ENCODE measurements around the gene ZDHHC14.

Gene ZDHHC14

GRCh38 chr6:157628463-157628862 is 247.5 kb downstream of the ZDHHC14 start:
- no peaks in the 10 kb centered on the region for H3K9me3 Mint-ChIP-seq
- DNase-seq (ENCODE audit: low spot score), result no peak
- no peaks in the 10 kb centered on the region for H3K4me1 Mint-ChIP-seq (ENCODE audit: low read depth)
- H3K4me3 Mint-ChIP-seq, result no peak overlapping the region
- no peaks in the 10 kb centered on the region for H3K36me3 Mint-ChIP-seq (ENCODE audit: low read depth)
- H3K27ac Mint-ChIP-seq, result no peak overlapping the region
- H3K27me3 Mint-ChIP-seq (ENCODE audit: low read depth), result peaks cover 7% of the 10 kb centered on the region

- Mint-ChIP-seq H3K9me3 (no peaks in the 10 kb centered on the region), H3K27me3 (ENCODE audit: low read depth) (peaks cover 7% of the 10 kb centered on the region), H3K36me3 (ENCODE audit: low read depth) (no peaks in the 10 kb centered on the region), H3K4me1 (ENCODE audit: low read depth) (no peaks in the 10 kb centered on the region), H3K4me3 (no peak overlapping the region), H3K27ac (no peak overlapping the region)
- no peak for DNase-seq (ENCODE audit: low spot score)
Measured at GRCh38 chr6:157629220-157629619, 248.2 kb downstream of the ZDHHC14 start.

DNA sequence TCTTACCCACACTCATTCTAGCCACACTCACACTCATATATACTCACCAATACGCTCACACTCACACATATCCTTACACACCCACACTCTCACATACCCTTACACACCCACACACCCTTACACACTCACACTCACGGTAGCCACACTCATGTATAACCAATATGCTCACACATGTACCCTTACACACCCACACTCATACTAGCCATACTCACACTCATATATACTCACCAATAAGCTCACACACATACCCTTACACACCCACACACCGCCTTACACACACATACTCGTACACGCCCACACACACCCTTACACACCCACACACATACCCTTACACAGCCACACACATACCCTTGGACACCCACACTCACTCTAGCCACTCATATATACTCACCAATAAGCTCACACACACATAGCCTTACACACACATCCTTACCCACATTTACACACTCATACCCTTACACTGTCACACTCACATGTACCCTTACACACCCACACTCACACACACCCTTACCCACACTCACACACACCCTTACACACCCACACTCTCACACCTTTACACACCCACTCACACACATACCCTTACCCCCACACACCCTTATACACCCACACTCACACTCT is 249.6 kb downstream of the ZDHHC14 start:
- H3K36me3 Mint-ChIP-seq (ENCODE audit: low read depth), result no peaks in the 10 kb centered on the region
- peaks cover 4% of the 10 kb centered on the region for H3K27me3 Mint-ChIP-seq (ENCODE audit: low read depth)
- H3K4me3 Mint-ChIP-seq, result no peak overlapping the region
- no peaks in the 10 kb centered on the region for H3K4me1 Mint-ChIP-seq (ENCODE audit: low read depth)
- DNase-seq (ENCODE audit: low spot score), result no peak
- H3K27ac Mint-ChIP-seq, result no peak overlapping the region
- no peaks in the 10 kb centered on the region for H3K9me3 Mint-ChIP-seq

DNA sequence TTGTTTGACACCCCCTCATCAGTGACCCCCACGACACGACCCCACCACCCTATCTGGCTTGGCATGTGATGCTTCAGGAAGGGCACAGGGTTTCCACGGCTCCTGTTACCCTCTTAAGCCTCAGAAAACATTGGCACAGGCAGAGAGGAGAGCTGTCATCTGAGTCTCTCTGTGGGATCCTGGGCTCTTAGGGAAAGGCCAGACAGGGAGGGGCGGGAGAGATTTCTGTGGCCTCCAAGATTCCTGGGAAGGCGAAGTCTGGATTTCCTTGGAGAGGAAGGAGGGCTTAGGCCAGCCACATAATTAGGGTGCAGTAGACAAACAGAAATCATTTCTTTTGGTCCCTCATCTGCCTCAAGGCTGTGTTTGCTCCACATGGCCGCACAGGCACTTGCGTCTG is 250.4 kb downstream of the ZDHHC14 start:
- no peaks in the 10 kb centered on the region for H3K36me3 Mint-ChIP-seq (ENCODE audit: low read depth)
- H3K9me3 Mint-ChIP-seq, result no peaks in the 10 kb centered on the region
- H3K4me3 Mint-ChIP-seq, result no peak overlapping the region
- no peak overlapping the region for H3K27ac Mint-ChIP-seq
- H3K4me1 Mint-ChIP-seq (ENCODE audit: low read depth), result no peaks in the 10 kb centered on the region
- DNase-seq (ENCODE audit: low spot score), result no peak
- peaks cover 4% of the 10 kb centered on the region for H3K27me3 Mint-ChIP-seq (ENCODE audit: low read depth)

DNA sequence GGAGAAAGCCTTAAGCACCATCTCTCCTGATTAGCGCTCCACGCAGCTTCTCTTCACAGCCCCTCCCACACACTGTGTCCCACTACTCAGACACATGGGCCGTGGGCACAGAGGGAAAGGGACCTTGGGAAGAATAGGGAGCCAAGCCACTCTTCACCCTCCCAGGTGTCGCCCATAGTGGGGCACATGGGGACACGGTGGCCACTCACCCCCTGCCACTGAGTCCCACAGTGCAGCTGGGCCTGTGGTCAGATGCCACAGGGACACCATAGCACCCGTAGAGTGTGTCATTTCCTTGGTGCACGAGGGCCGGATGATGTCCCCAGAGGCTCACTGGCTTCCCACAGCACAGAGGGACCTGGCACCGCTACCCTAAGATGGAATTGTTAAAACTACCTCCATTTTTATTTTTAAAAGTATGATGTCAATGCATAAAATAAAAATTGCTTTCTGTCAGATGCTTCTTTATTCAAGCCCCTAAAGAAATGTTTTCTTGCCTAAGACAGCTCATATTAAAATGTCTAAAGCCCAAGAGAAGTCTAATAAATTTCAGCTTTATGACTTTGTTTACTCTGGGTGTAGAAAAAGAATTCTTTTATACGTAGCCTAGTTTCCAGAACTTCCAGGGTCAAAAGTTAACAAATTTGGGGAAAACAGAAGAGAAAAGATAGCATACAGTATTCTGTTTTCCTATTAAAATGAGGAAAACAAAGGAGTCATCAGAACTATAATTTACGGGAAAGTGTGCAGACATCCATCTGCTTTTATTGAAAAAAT is 251.0 kb downstream of the ZDHHC14 start:
- DNase-seq (ENCODE audit: low spot score), result no peak
- Mint-ChIP-seq H3K36me3 (ENCODE audit: low read depth) (no peaks in the 10 kb centered on the region), H3K27ac (no peak overlapping the region), H3K4me3 (no peak overlapping the region), H3K9me3 (no peaks in the 10 kb centered on the region), H3K27me3 (ENCODE audit: low read depth) (peaks cover 2% of the 10 kb centered on the region), H3K4me1 (ENCODE audit: low read depth) (no peaks in the 10 kb centered on the region)

DNA sequence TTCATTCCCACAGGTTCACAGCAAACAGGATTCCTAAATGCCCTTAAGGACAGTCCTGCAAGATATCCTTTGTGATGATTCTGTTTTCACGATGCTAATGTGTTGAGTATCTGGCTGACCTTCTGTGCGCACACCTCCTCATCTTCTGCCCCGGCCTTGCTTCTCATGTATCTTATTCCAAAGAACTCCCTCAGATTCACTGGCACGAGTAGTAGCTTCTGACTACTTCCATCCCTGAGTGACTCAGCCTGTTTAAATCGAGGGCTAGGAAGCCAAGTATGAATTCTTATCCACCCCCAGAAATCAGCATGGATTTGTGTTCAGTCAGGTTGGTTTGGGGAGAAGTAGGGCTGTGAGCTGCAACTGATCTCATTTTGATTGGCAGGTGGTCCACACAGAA is 251.8 kb downstream of the ZDHHC14 start:
- no peak overlapping the region for H3K4me3 Mint-ChIP-seq
- H3K27me3 Mint-ChIP-seq (ENCODE audit: low read depth), result no peaks in the 10 kb centered on the region
- no peak overlapping the region for H3K27ac Mint-ChIP-seq
- no peaks in the 10 kb centered on the region for H3K36me3 Mint-ChIP-seq (ENCODE audit: low read depth)
- no peak for DNase-seq (ENCODE audit: low spot score)
- no peaks in the 10 kb centered on the region for H3K4me1 Mint-ChIP-seq (ENCODE audit: low read depth)
- H3K9me3 Mint-ChIP-seq, result no peaks in the 10 kb centered on the region

- Mint-ChIP-seq H3K9me3 (no peaks in the 10 kb centered on the region), H3K27me3 (ENCODE audit: low read depth) (peaks cover 7% of the 10 kb centered on the region), H3K36me3 (ENCODE audit: low read depth) (no peaks in the 10 kb centered on the region), H3K4me1 (ENCODE audit: low read depth) (no peaks in the 10 kb centered on the region), H3K4me3 (no peak overlapping the region), H3K27ac (no peak overlapping the region)
- no peak for DNase-seq (ENCODE audit: low spot score)
Measured at GRCh38 chr6:157634546-157634945, 253.6 kb downstream of the ZDHHC14 start.

GRCh38 chr6:157635388-157636244 is 254.6 kb downstream of the ZDHHC14 start:
- Mint-ChIP-seq H3K9me3 (no peaks in the 10 kb centered on the region), H3K27ac (no peak overlapping the region), H3K4me1 (ENCODE audit: low read depth) (peaks cover 3% of the 10 kb centered on the region), H3K4me3 (no peak overlapping the region), H3K36me3 (ENCODE audit: low read depth) (no peaks in the 10 kb centered on the region), H3K27me3 (ENCODE audit: low read depth) (peaks cover 8% of the 10 kb centered on the region)
- DNase-seq (ENCODE audit: low spot score), result no peak

DNA sequence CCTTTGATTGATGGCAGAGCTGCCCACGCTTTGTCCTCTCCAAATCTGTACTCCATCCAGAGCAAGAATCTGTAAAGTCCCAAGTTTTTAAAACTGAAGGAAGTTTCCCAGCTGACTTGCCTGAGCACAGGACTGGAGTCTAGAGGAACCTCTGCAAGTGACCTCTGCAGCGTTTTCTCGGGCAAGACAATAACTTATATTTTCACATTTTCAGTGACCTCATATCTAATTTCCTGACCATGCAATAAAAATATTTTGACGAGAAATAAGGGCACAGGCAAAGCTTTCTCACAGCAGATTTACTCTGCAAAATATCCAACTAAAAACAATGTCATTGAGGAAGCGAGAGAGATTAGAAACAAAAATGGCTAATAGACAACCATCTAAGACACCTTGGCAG is 256.5 kb downstream of the ZDHHC14 start:
- peaks cover 3% of the 10 kb centered on the region for H3K4me1 Mint-ChIP-seq (ENCODE audit: low read depth)
- H3K4me3 Mint-ChIP-seq, result no peak overlapping the region
- peaks cover 12% of the 10 kb centered on the region for H3K27me3 Mint-ChIP-seq (ENCODE audit: low read depth)
- no peaks in the 10 kb centered on the region for H3K36me3 Mint-ChIP-seq (ENCODE audit: low read depth)
- no peaks in the 10 kb centered on the region for H3K9me3 Mint-ChIP-seq
- H3K27ac Mint-ChIP-seq, result no peak overlapping the region
- DNase-seq (ENCODE audit: low spot score), result no peak

DNA sequence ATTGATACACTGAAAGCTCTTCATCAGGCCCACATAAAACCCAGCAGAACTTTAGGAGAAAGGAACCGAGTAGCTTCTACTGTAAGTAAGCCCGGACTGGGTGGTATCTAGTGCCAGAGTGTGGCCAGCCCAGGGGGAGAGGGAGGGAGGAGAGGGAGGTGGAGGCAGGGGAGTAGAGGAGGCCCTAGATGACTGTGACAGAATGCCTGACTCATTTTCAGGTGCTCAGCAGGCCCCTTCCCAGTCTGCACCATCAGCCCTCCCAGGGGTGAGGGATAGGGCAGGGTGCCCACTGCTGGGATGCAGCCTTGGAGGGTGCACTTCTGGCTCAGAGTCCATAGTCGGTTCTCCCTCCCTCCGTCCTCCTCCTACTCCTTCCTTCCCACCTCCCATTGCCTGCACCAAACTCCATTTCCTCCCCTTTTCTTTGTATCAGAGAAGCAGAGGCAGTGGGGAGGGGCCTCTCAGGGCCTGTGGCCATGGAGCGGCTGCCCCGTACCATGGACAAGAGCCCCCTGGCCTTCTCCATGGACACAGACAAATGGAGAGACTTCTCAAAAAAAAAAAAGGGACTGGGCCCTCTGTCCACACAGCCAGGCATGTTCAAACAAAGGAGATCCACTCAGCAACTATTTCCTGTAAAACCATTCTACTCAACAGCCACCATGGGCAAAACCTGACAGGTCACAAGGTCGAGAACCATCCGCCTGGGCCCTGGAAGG is 257.1 kb downstream of the ZDHHC14 start:
- H3K36me3 Mint-ChIP-seq (ENCODE audit: low read depth), result no peaks in the 10 kb centered on the region
- peaks cover 12% of the 10 kb centered on the region for H3K27me3 Mint-ChIP-seq (ENCODE audit: low read depth)
- no peaks in the 10 kb centered on the region for H3K9me3 Mint-ChIP-seq
- H3K27ac Mint-ChIP-seq, result no peak overlapping the region
- H3K4me3 Mint-ChIP-seq, result no peak overlapping the region
- no peak for DNase-seq (ENCODE audit: low spot score)
- H3K4me1 Mint-ChIP-seq (ENCODE audit: low read depth), result peaks cover 3% of the 10 kb centered on the region

DNA sequence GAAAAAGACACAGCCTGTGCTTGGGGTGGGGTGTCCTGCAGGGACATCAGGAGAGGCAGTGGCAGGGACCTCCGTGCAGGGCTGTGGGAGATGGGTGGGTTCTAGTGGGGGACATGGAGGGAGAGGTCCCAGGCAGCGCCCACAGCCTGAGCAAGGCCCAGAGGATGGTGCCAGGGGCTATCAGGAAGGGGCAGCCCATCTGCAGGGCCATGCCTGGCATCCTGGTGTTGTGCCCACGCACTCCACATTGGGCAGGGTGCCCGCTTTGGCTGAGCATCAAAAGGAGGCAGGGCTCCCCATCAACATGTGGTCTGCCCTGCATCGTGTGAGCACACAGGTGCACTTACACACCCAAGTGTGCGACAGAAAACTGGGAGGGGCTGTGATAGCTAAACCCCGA is 257.8 kb downstream of the ZDHHC14 start:
- H3K27ac Mint-ChIP-seq, result no peak overlapping the region
- no peak for DNase-seq (ENCODE audit: low spot score)
- H3K36me3 Mint-ChIP-seq (ENCODE audit: low read depth), result no peaks in the 10 kb centered on the region
- peaks cover 3% of the 10 kb centered on the region for H3K4me1 Mint-ChIP-seq (ENCODE audit: low read depth)
- H3K9me3 Mint-ChIP-seq, result no peaks in the 10 kb centered on the region
- H3K27me3 Mint-ChIP-seq (ENCODE audit: low read depth), result peaks cover 12% of the 10 kb centered on the region
- no peak overlapping the region for H3K4me3 Mint-ChIP-seq

- no peaks in the 10 kb centered on the region for H3K36me3 Mint-ChIP-seq (ENCODE audit: low read depth)
- H3K9me3 Mint-ChIP-seq, result no peaks in the 10 kb centered on the region
- peaks cover 3% of the 10 kb centered on the region for H3K4me1 Mint-ChIP-seq (ENCODE audit: low read depth)
- no peak overlapping the region for H3K4me3 Mint-ChIP-seq
- no peak overlapping the region for H3K27ac Mint-ChIP-seq
- H3K27me3 Mint-ChIP-seq (ENCODE audit: low read depth), result peaks cover 12% of the 10 kb centered on the region
- no peak for DNase-seq (ENCODE audit: low spot score)
Measured at GRCh38 chr6:157640746-157641451, 259.9 kb downstream of the ZDHHC14 start.

DNA sequence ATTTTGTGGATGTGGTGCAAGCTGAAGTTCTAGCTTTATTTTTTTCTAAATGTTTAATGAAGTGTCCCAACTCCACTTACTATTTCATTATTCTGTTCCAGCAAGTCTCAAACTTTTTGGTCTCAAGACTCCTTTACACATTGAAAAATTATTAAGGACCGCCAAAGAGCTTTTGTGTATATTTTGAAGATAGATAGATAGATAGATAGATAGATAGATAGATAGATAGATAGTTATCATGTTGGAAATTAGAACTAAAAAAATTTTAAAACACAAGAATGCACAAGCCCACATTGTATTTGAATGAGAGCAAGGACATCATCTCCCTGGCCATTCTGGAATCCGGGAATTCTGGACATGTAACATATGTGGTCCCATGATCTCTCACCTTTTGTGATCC is 260.8 kb downstream of the ZDHHC14 start:
- no peak for DNase-seq (ENCODE audit: low spot score)
- H3K4me1 Mint-ChIP-seq (ENCODE audit: low read depth), result peaks cover 3% of the 10 kb centered on the region
- H3K4me3 Mint-ChIP-seq, result no peak overlapping the region
- H3K27me3 Mint-ChIP-seq (ENCODE audit: low read depth), result peaks cover 12% of the 10 kb centered on the region
- no peaks in the 10 kb centered on the region for H3K9me3 Mint-ChIP-seq
- H3K27ac Mint-ChIP-seq, result no peak overlapping the region
- no peaks in the 10 kb centered on the region for H3K36me3 Mint-ChIP-seq (ENCODE audit: low read depth)
